H1 (cell line): ENCODE results near the gene LHFPL2. TPM values are rescaled to one million over a fixed set of nuclear protein-coding genes. Genes with fewer than 3 reads are reported as not detected.

ENCODE experiments used
- CTCF ChIA-PET: fragments of 300-600 bp; sonication (Branson Sonifier 250); formaldehyde crosslinking; loops from one replicate; lab custom pipeline; 2021; ENCODE audit not compliant: partially characterized antibody; lab: Charles Lee
- POLR2A ChIA-PET: fragments of 300-600 bp; sonication (Branson Sonifier 250); formaldehyde crosslinking; loops from one replicate; lab custom pipeline; 2021; ENCODE audit warnings: inconsistent platforms; ENCODE audit not compliant: partially characterized antibody; lab: Charles Lee
- DNase-seq, 2 experiments: peaks; one replicate each; pipeline versions ENCODE4 v3.0.0 to v3.0.0-alpha.2; 2010 to 2022; ENCODE audit warnings: low spot score in 2 of 2, low read depth in 1 of 2, mixed read lengths in 1 of 2
- FAIRE-seq: peaks from 2 replicates; lab custom pipeline; 2011; peaks lifted over from hg19 to GRCh38; lab: Jason Lieb, UNC
- H2AFZ ChIP-seq: 2 replicates; pipeline ENCODE4 v1.8.1; 2012; ENCODE audit warnings: low read length, inconsistent platforms
- H2AK5ac ChIP-seq: 2 replicates; pipeline ENCODE4 v1.6.1; 2013; ENCODE audit warnings: low read depth, low read length
- H2BK120ac ChIP-seq: replicated peaks from 2 replicates; pipeline ENCODE3; 2013; ENCODE audit warnings: low read depth, low read length, inconsistent platforms
- H2BK12ac ChIP-seq: 2 replicates; pipeline ENCODE4 v1.6.1; 2013; ENCODE audit warnings: low read depth, low read length
- H2BK15ac ChIP-seq: 2 replicates; pipeline ENCODE4 v1.6.1; 2013; ENCODE audit warnings: low read length
- H2BK20ac ChIP-seq: 2 replicates; pipeline ENCODE4 v1.6.1; 2013; ENCODE audit warnings: low read length
- H2BK5ac ChIP-seq: 2 replicates; pipeline ENCODE4 v1.6.1; 2013; ENCODE audit warnings: low read depth, low read length
- H3K14ac ChIP-seq: 2 replicates; pipeline ENCODE4 v1.6.1; 2013; ENCODE audit warnings: inconsistent platforms; ENCODE audit not compliant: insufficient read length
- H3K18ac ChIP-seq: 2 replicates; pipeline ENCODE4 v1.6.1; 2013; ENCODE audit warnings: low read length; ENCODE audit errors: extremely low read depth
- H3K23ac ChIP-seq: 2 replicates; pipeline ENCODE4 v1.6.1; 2013; ENCODE audit warnings: inconsistent platforms; ENCODE audit not compliant: insufficient read length
- H3K23me2 ChIP-seq: 2 replicates; pipeline ENCODE4 v1.6.1; 2013; ENCODE audit warnings: low read depth, low read length
- H3K27ac ChIP-seq: 2 replicates; pipeline ENCODE4 v1.6.1; 2011; ENCODE audit warnings: low read depth, low read length, inconsistent platforms
- H3K27me3 ChIP-seq, 4 experiments: replicated peaks in 1 of 4; 1 replicate in 1 of 4; 2 replicates in 3 of 4; pipeline versions ENCODE4 v1.6.1 to v1.8.1; 2011 to 2013; ENCODE audit warnings: low read length in 3 of 4, mild to moderate bottlenecking in 3 of 4, inconsistent platforms in 2 of 4, mixed read lengths in 2 of 4, moderate library complexity in 1 of 4; ENCODE audit not compliant: control insufficient read depth in 3 of 4, insufficient read depth in 3 of 4; ENCODE audit errors: extremely low read depth in 1 of 4
- H3K36me3 ChIP-seq, 4 experiments: 2 replicates each; pipeline versions ENCODE4 v1.6.1 to v1.8.1; 2011 to 2013; ENCODE audit warnings: mild to moderate bottlenecking in 4 of 4, low read length in 3 of 4, moderate library complexity in 2 of 4, control low read depth in 1 of 4, inconsistent platforms in 1 of 4; ENCODE audit not compliant: insufficient read depth in 4 of 4, control insufficient read depth in 2 of 4
- H3K4ac ChIP-seq: replicated peaks from 2 replicates; pipeline ENCODE3; 2013; ENCODE audit warnings: low read length, low read depth, mixed read lengths, inconsistent platforms; ENCODE audit not compliant: insufficient read length
- H3K4me1 ChIP-seq, 4 experiments: replicated peaks in 1 of 4; 1 replicate in 1 of 4; 2 replicates in 3 of 4; pipeline versions ENCODE4 v1.6.1 to v1.8.1; 2011 to 2013; ENCODE audit warnings: low read length in 3 of 4, inconsistent platforms in 2 of 4, mixed read lengths in 1 of 4; ENCODE audit not compliant: insufficient read depth in 4 of 4, control insufficient read depth in 3 of 4
- H3K4me2 ChIP-seq, 2 experiments: 2 replicates each; pipeline versions ENCODE4 v1.6.1 to v1.8.1; 2011 to 2013; ENCODE audit warnings: low read depth in 2 of 2, low read length in 2 of 2, control low read depth in 1 of 2, inconsistent platforms in 1 of 2, mild to moderate bottlenecking in 1 of 2; ENCODE audit not compliant: insufficient read depth in 1 of 2
- H3K4me3 ChIP-seq, 4 experiments: fragments of 200-600, 300-600 bp in 1 of 4; sonication (generic), shearing (Covaris generic), sonication (Bioruptor Twin) in 1 of 4; 2 replicates each; pipeline versions ENCODE4 v1.5.1 to v1.8.1; 2011 to 2016; ENCODE audit warnings: low read length in 4 of 4, low read depth in 3 of 4, control low read depth in 2 of 4, inconsistent platforms in 2 of 4, mild to moderate bottlenecking in 2 of 4, mixed read lengths in 1 of 4, moderate library complexity in 1 of 4; ENCODE audit not compliant: insufficient read depth in 2 of 4; ENCODE audit errors: extremely low read depth in 1 of 4
- H3K56ac ChIP-seq: replicated peaks from 2 replicates; pipeline ENCODE3; 2013; ENCODE audit warnings: low read depth, mild to moderate bottlenecking, mixed read lengths, low read length, inconsistent platforms; ENCODE audit not compliant: insufficient read length
- H3K79me1 ChIP-seq: 2 replicates; pipeline ENCODE4 v1.6.1; 2013; ENCODE audit warnings: low read depth, low read length, control low read depth
- H3K79me2 ChIP-seq, 2 experiments: 2 replicates each; pipeline versions ENCODE4 v1.6.1 to v1.8.1; 2012 to 2013; ENCODE audit warnings: low read length in 2 of 2, mild to moderate bottlenecking in 2 of 2, inconsistent platforms in 1 of 2; ENCODE audit not compliant: insufficient read depth in 2 of 2, control insufficient read depth in 1 of 2
- H3K9ac ChIP-seq, 4 experiments: replicated peaks in 1 of 4; 1 replicate in 1 of 4; 2 replicates in 3 of 4; pipeline versions ENCODE4 v1.6.1 to v1.8.1; 2011 to 2013; ENCODE audit warnings: low read depth in 3 of 4, low read length in 3 of 4, control low read depth in 2 of 4, mild to moderate bottlenecking in 2 of 4, moderate library complexity in 2 of 4, inconsistent platforms in 1 of 4; ENCODE audit errors: extremely low read depth in 1 of 4
- H3K9me3 ChIP-seq, 2 experiments: 2 replicates each; pipeline versions ENCODE4 v1.6.1 to v1.8.1; 2012 to 2013; ENCODE audit warnings: mild to moderate bottlenecking in 2 of 2, moderate library complexity in 2 of 2, control low read depth in 1 of 2, inconsistent platforms in 1 of 2, low read depth in 1 of 2, low read length in 1 of 2, mixed read lengths in 1 of 2; ENCODE audit not compliant: insufficient read depth in 2 of 2
- H4K20me1 ChIP-seq, 2 experiments: replicated peaks in 1 of 2; 2 replicates each; pipeline versions ENCODE3 to v1.8.1; 2011 to 2013; ENCODE audit warnings: inconsistent platforms in 2 of 2, low read length in 2 of 2, mild to moderate bottlenecking in 1 of 2; ENCODE audit not compliant: insufficient read depth in 2 of 2, control insufficient read depth in 1 of 2
- H4K5ac ChIP-seq: 2 replicates; pipeline ENCODE4 v1.6.1; 2013; ENCODE audit warnings: low read length, low read depth, mixed read lengths, inconsistent platforms; ENCODE audit not compliant: insufficient read length
- H4K8ac ChIP-seq: 2 replicates; pipeline ENCODE4 v1.8.0; 2013; ENCODE audit warnings: mild to moderate bottlenecking, moderate library complexity, low read length, inconsistent platforms; ENCODE audit not compliant: insufficient read depth; ENCODE audit errors: extremely low read depth
- H4K91ac ChIP-seq: replicated peaks from 2 replicates; pipeline ENCODE3; 2013; ENCODE audit warnings: low read length, mixed read lengths, inconsistent platforms; ENCODE audit not compliant: insufficient read length
- CTCF ChIP-seq, 3 experiments: IDR thresholded peaks; 1 replicate in 2 of 3; 2 replicates in 1 of 3; pipeline versions ENCODE4 v1.5.1 to v1.6.1; 2011; ENCODE audit warnings: low read length in 3 of 3, mild to moderate bottlenecking in 3 of 3, inconsistent platforms in 2 of 3, low read depth in 1 of 3, moderate library complexity in 1 of 3; ENCODE audit not compliant: insufficient read depth in 1 of 3; ENCODE audit errors: control extremely low read depth in 1 of 3
- MAFK ChIP-seq: IDR thresholded peaks from 2 replicates; pipeline ENCODE4 v1.6.1; 2012; ENCODE audit warnings: low read depth, mild to moderate bottlenecking, improper control_type of control experiment, low read length
- SP1 ChIP-seq: IDR thresholded peaks from 2 replicates; pipeline ENCODE4 v1.6.1; 2011; ENCODE audit warnings: low read depth, low read length
- WGBS, 2 experiments: shearing (Covaris generic) in 1 of 2; methylation state at CpG; one replicate each; pipeline versions ENCODE4 v1.1.6 to v1.1.7; 2013 to 2015; ENCODE audit warnings: low lambda C conversion rate in 2 of 2, mixed read lengths in 2 of 2, inconsistent platforms in 1 of 2, low coverage in 1 of 2, missing lambda C conversion rate in 1 of 2; ENCODE audit not compliant: insufficient replicate concordance in 2 of 2, insufficient coverage in 1 of 2, insufficient read length in 1 of 2; ENCODE audit errors: extremely low coverage in 1 of 2, missing lambda C conversion rate in 1 of 2; 5-methylcytosine and 5-hydroxymethylcytosine counted together
- polyA plus RNA-seq, 7 experiments: library from polyadenylated mRNA; depleted of rRNA in 3 of 7; stranded (reverse) in 5 of 7; unstranded in 2 of 7; fragments of >200 nt in 5 of 7; fragments of 200-250 nt in 2 of 7; gene quantifications; 1 replicate in 5 of 7; 2 replicates in 1 of 7; 4 replicates in 1 of 7; pipeline versions ENCODE4 v1.2.1 to v1.2.3, GENCODE V29; 2011 to 2013; ENCODE audit warnings: missing spikeins in 2 of 7, mixed read lengths in 2 of 7
- total RNA-seq: library from RNA; stranded (reverse); fragmentation: NEBNext Ultra II Directional; extraction: Animal tissue kit (Norgen Biotek cat#: 25700); gene quantifications from 2 replicates; pipeline ENCODE4 v1.2.1, GENCODE V29; 2021

The LHFPL2 gene
- total and polyA plus RNA-seq, 2 of the 8 experiments (the other 6 are each of a cell fraction or from before 2014, with no cell fraction given) = 9.6 to 43.0 TPM

GRCh38 chr5:78562001-78562400, 86.6 kb downstream of the LHFPL2 start:
- no peak overlapping the region for H3K14ac ChIP-seq
- POLR2A ChIA-PET = no interaction called here
- H3K4me1 ChIP-seq = no peaks in the 10 kb centered on the region; a peak in 1 of 7 replicates
- 0 out of 2 replicates have a peak overlapping the region, but pooled peaks have one; percentile 0 for H2BK12ac ChIP-seq
- H3K18ac ChIP-seq = no peak overlapping the region
- H4K5ac ChIP-seq = no peak overlapping the region
- 92% methylated on average over 3 of the region's 3 CpGs; no CpG with 5 or more reads in 1 of the 2 experiments for WGBS, 2 experiments
- H3K56ac ChIP-seq = no peak overlapping the region
- no peaks in the 10 kb centered on the region for H3K9me3 ChIP-seq
- H2BK120ac ChIP-seq = no peak overlapping the region
- H3K23me2 ChIP-seq = no peaks in the 10 kb centered on the region
- H2BK5ac ChIP-seq = no peak overlapping the region
- no peak for FAIRE-seq
- no peak overlapping the region for H3K23ac ChIP-seq
- no peak overlapping the region for H2AK5ac ChIP-seq
- no peak overlapping the region for H4K8ac ChIP-seq
- H3K79me1 ChIP-seq = peaks cover 2% of the 10 kb centered on the region; the same call in 1 of the 2 replicates
- no peak for DNase-seq
- no peak overlapping the region for H3K4ac ChIP-seq
- H3K36me3 ChIP-seq = peaks cover 0 to 4% (median 3%) of the 10 kb centered on the region in 4 experiments; a peak in 4 of 8 replicates
- H3K79me2 ChIP-seq = peaks cover 0 to 33% of the 10 kb centered on the region in 2 experiments; a peak in 2 of 4 replicates
- no peak overlapping the region for H3K4me2 ChIP-seq
- H4K20me1 ChIP-seq = peaks cover 0 to 5% of the 10 kb centered on the region in 2 experiments
- no peak overlapping the region for H4K91ac ChIP-seq
- H3K4me3 ChIP-seq = no peak overlapping the region
- no peak overlapping the region for H2AFZ ChIP-seq
- CTCF ChIA-PET = interaction anchor here (1.0 kb wide), 1 partner anchor 66 kb away, joined by 3 read pairs; no protein-coding TSS in a partner anchor
- H3K27ac ChIP-seq = no peak overlapping the region
- no peak overlapping the region for H2BK20ac ChIP-seq
- H3K27me3 ChIP-seq = no peaks in the 10 kb centered on the region
- no peak overlapping the region for H3K9ac ChIP-seq
- H2BK15ac ChIP-seq = no peak overlapping the region
- TF ChIP-seq MAFK = no peak
- no peak for TF ChIP-seq CTCF (IDR thresholded peaks at IDR 0.05; ENCODE audit: control extremely low read depth in 1 of 3, insufficient read depth in 1 of 3, low read depth in 1 of 3, low read length in 3 of 3)
- TF ChIP-seq SP1 = no peak
